GM23338 (cell line): Measurements from ENCODE around the gene TMEM179B. TPM values are rescaled to one million over a fixed set of nuclear protein-coding genes. Genes with fewer than 3 reads are reported as not detected.
A peak's percentile ranks its signal among the peaks of the same experiment; 100 is the strongest.

Source experiments
- ATAC-seq: fragments of 200-7000 bp; cut with Tn5 transposase; 3 replicates; pipeline ENCODE4 v1.9.1; 2020
- DNase-seq: peaks from one replicate; pipeline ENCODE4 v3.0.0-alpha.2; 2015; ENCODE audit warnings: low spot score
- H2AFZ ChIP-seq: fragments of 200-600 bp; sonication (generic); 2 replicates; pipeline ENCODE4 v1.8.0; 2016; ENCODE audit warnings: antibody characterized with exemption, mild to moderate bottlenecking, moderate library complexity
- H3F3A ChIP-seq: fragments of 200-600 bp; sonication (generic); replicated peaks from 2 replicates; pipeline ENCODE4 v1.8.0; 2017; ENCODE audit warnings: antibody characterized with exemption, mixed run types, low read depth
- H3K27ac ChIP-seq: fragments of 200-600 bp; sonication (generic); 2 replicates; pipeline ENCODE4 v1.6.1; 2016; ENCODE audit warnings: low read depth
- H3K27me3 ChIP-seq: fragments of 200-600 bp; sonication (generic); 2 replicates; pipeline ENCODE4 v1.8.0; 2016; ENCODE audit warnings: mild to moderate bottlenecking, mixed run types, moderate library complexity; ENCODE audit not compliant: insufficient read depth
- H3K36me3 ChIP-seq: fragments of 200-600 bp; sonication (generic); 2 replicates; pipeline ENCODE4 v1.8.0; 2016; ENCODE audit warnings: mild to moderate bottlenecking; ENCODE audit not compliant: insufficient read depth
- H3K4me1 ChIP-seq: fragments of 200-600 bp; sonication (generic); 2 replicates; pipeline ENCODE4 v1.8.0; 2016; ENCODE audit warnings: mild to moderate bottlenecking, moderate library complexity; ENCODE audit not compliant: insufficient read depth
- H3K4me2 ChIP-seq: fragments of 200-600 bp; sonication (generic); 2 replicates; pipeline ENCODE4 v1.7.1; 2017; ENCODE audit warnings: mixed run types
- H3K4me3 ChIP-seq: fragments of 200-600 bp; sonication (generic); 2 replicates; pipeline ENCODE4 v1.6.1; 2016; ENCODE audit warnings: mixed run types
- H3K79me2 ChIP-seq: fragments of 200-600 bp; sonication (generic); replicated peaks from 2 replicates; pipeline ENCODE4 v1.8.0; 2017; ENCODE audit warnings: mild to moderate bottlenecking; ENCODE audit not compliant: insufficient read depth
- H3K9me2 ChIP-seq: fragments of 200-600 bp; sonication (generic); 2 replicates; pipeline ENCODE4 v1.8.0; 2017; ENCODE audit not compliant: insufficient read depth
- H4K20me1 ChIP-seq: fragments of 200-600 bp; sonication (generic); replicated peaks from 2 replicates; pipeline ENCODE4 v1.8.0; 2017; ENCODE audit warnings: mild to moderate bottlenecking; ENCODE audit not compliant: insufficient read depth
- H3K27ac Mint-ChIP-seq: 2 replicates; pipeline ENCODE4 v1.8.0; 2020; ENCODE audit warnings: inconsistent platforms, mild to moderate bottlenecking, moderate library complexity, mixed read lengths
- H3K27me3 Mint-ChIP-seq: 3 replicates; pipeline ENCODE4 v1.8.0; 2022; ENCODE audit warnings: low read depth, mild to moderate bottlenecking, moderate library complexity, mixed read lengths, inconsistent platforms; ENCODE audit not compliant: insufficient read depth, poor library complexity
- H3K36me3 Mint-ChIP-seq: 3 replicates; pipeline ENCODE4 v1.8.0; 2021; ENCODE audit warnings: low read depth, mild to moderate bottlenecking, inconsistent platforms, moderate library complexity, mixed read lengths
- H3K4me1 Mint-ChIP-seq: 3 replicates; pipeline ENCODE4 v1.8.0; 2020; ENCODE audit warnings: mild to moderate bottlenecking, inconsistent platforms, mixed read lengths
- H3K4me3 Mint-ChIP-seq: 3 replicates; pipeline ENCODE4 v1.8.0; 2021; ENCODE audit warnings: moderate library complexity, mild to moderate bottlenecking, inconsistent platforms, mixed read lengths
- H3K9me3 Mint-ChIP-seq: 3 replicates; pipeline ENCODE4 v1.8.0; 2020; ENCODE audit warnings: moderate library complexity, mild to moderate bottlenecking, inconsistent platforms, mixed read lengths
- CREB1 ChIP-seq: fragments of 250-450 bp; sonication (Bioruptor Pico); IDR thresholded peaks from 2 replicates; pipeline ENCODE4 v1.5.0; 2020; ENCODE audit warnings: low read depth, mild to moderate bottlenecking, moderate library complexity
- CTCF ChIP-seq, 2 experiments: fragments of 200-600 bp in 1 of 2; sonication (generic) in 1 of 2; conservative IDR thresholded peaks; 2 replicates each; pipeline versions ENCODE4 v1.5.1 to v1.6.1; 2016 to 2017; ENCODE audit warnings: antibody characterized with exemption in 2 of 2, low read depth in 2 of 2, mild to moderate bottlenecking in 2 of 2, moderate library complexity in 1 of 2
- ETS1 ChIP-seq: IDR thresholded peaks from 2 replicates; pipeline ENCODE4 v1.6.1; 2016; ENCODE audit warnings: antibody characterized with exemption
- JUNB ChIP-seq: IDR thresholded peaks from one replicate; pipeline ENCODE4 v1.6.1; 2016; ENCODE audit warnings: antibody characterized with exemption; ENCODE audit not compliant: unreplicated experiment
- POLR2AphosphoS5 ChIP-seq: IDR thresholded peaks from 2 replicates; pipeline ENCODE4 v1.6.1; 2016; ENCODE audit warnings: antibody characterized with exemption, low read depth
- REST ChIP-seq: IDR thresholded peaks from one replicate; pipeline ENCODE4 v1.6.1; 2018; ENCODE audit warnings: antibody characterized with exemption; ENCODE audit not compliant: unreplicated experiment
- ZNF114 ChIP-seq: fragments of 250-450 bp; sonication (Bioruptor Pico); IDR thresholded peaks from 2 replicates; pipeline ENCODE4 v1.5.0; 2020; ENCODE audit warnings: mild to moderate bottlenecking, moderate library complexity
- ZNF331 ChIP-seq: fragments of 250-450 bp; sonication (Bioruptor Pico); IDR thresholded peaks from 2 replicates; pipeline ENCODE4 v1.5.0; 2020; ENCODE audit warnings: low read depth, mild to moderate bottlenecking, moderate library complexity
- long read RNA-seq: library from polyadenylated mRNA; unstranded; transcript quantifications from one replicate; pipeline ENCODE4 v2.0.0, GENCODE V29; 2020; ENCODE audit not compliant: unreplicated experiment
- polyA plus RNA-seq: library from polyadenylated mRNA; unstranded; fragments of >200 nt; fragmentation: Nextera tagmentation; extraction: Ambion mirVana; gene quantifications from 2 replicates; pipeline ENCODE4 v1.2.1, GENCODE V29; 2016
- total RNA-seq: library from RNA; depleted of rRNA; stranded (reverse); fragments of >200 nt; shearing (Covaris generic); gene quantifications from 2 replicates; pipeline ENCODE4 v1.2.3, GENCODE V29; 2014; rRNA removed

The TMEM179B gene
- 15.3 and 17.5 TPM in 2 replicates for total RNA-seq
- 10.6 and 16.9 TPM in 2 replicates for polyA plus RNA-seq
- long read RNA-seq, transcript TMEM179B-201 (5 exons, 1,023 nt): major isoform, 25 of 29 reads
- long read RNA-seq, partial matches to known transcripts: 1 of 29 reads
- long read RNA-seq, other reads (novel, unspliced or antisense): 3 of 29 reads

- peaks cover 18% of the 10 kb centered on the region for H3K27me3 Mint-ChIP-seq
- H3K4me3 ChIP-seq: peak within 1 kb of the TSS; percentile 77
- H3K27ac Mint-ChIP-seq: peak within 1 kb of the TSS; percentile 99
- peaks cover 48% of the 10 kb centered on the region for H3F3A ChIP-seq
- H2AFZ ChIP-seq: peak within 1 kb of the TSS; percentile 15; the same call in 1 of the 2 replicates
- peaks cover 12% of the 10 kb centered on the region; the same call in 1 of the 2 replicates for H3K36me3 ChIP-seq
- H3K27ac ChIP-seq: peak within 1 kb of the TSS; percentile 98
- no peaks in the 10 kb centered on the region for H3K9me2 ChIP-seq
- peaks cover 25% of the 10 kb centered on the region for H3K4me1 Mint-ChIP-seq
- peak within 1 kb of the TSS; percentile 93 for H3K4me3 Mint-ChIP-seq
- ATAC-seq: peak; percentile 66
- no peaks in the 10 kb centered on the region; the same call in 2 of the 3 replicates for H3K9me3 Mint-ChIP-seq
- TF ChIP-seq POLR2AphosphoS5 (peak; percentile 97), REST (peak; percentile 12), CTCF (conservative IDR thresholded peaks at IDR 0.05; ENCODE audit: low read depth in 2 of 2) (peak; percentile 26 to 64; a peak in 3 of 4 replicates), ETS1 (peak; percentile 83), CREB1 (CRISPR knock-in tag) (peak; percentile 94), ZNF114 (CRISPR knock-in tag) (no peak), ZNF331 (CRISPR knock-in tag) (no peak), JUNB (no peak)
- DNase-seq: peak; percentile 100
- H3K4me1 ChIP-seq: peaks cover 11% of the 10 kb centered on the region; the same call in 1 of the 2 replicates
- peaks cover 40% of the 10 kb centered on the region for H3K79me2 ChIP-seq
- H3K4me2 ChIP-seq: peak within 1 kb of the TSS; percentile 86
- peaks cover 69% of the 10 kb centered on the region for H3K36me3 Mint-ChIP-seq
- no peaks in the 10 kb centered on the region for H4K20me1 ChIP-seq
- no peaks in the 10 kb centered on the region for H3K27me3 ChIP-seq
These were observed at the start of gene TMEM179B for GRCh38 chr11:62787005-62787759. Gene TMEM179B (plus strand): TSS chr11:62787402. CDS start chr11:62787432, 30 bp downstream.
